SK-N-SH (cell line): Measurements from ENCODE around the gene ANO10. TPM values are rescaled to one million over a fixed set of nuclear protein-coding genes. Genes with fewer than 3 reads are reported as not detected.

Experiments used
- CTCF ChIA-PET: fragments of 300-600, 350-600 bp; formaldehyde crosslinking; extraction: SDS; loops from one replicate; lab custom pipeline; 2021; lab: Yijun Ruan, JAX
- POLR2A ChIA-PET: fragments of 350-600 bp; sonication (Branson Sonifier 250); formaldehyde crosslinking; extraction: SDS; loops from one replicate; lab custom pipeline; 2020; ENCODE audit warnings: antibody characterized with exemption, inconsistent platforms; lab: Yijun Ruan, JAX
- DNase-seq: peaks from one replicate; pipeline ENCODE4 v3.0.0; 2012
- H2AFZ ChIP-seq: fragments of 200-600 bp; sonication (generic); 2 replicates; pipeline ENCODE4 v1.8.1; 2016; ENCODE audit warnings: antibody characterized with exemption, mild to moderate bottlenecking, low read depth
- H3F3A ChIP-seq: fragments of 200-600 bp; sonication (generic); replicated peaks from 2 replicates; pipeline ENCODE3; 2016; ENCODE audit warnings: antibody characterized with exemption, mild to moderate bottlenecking; ENCODE audit not compliant: insufficient read depth
- H3K27ac ChIP-seq, 2 experiments: fragments of 200-500 bp in 1 of 2; fragments of 200-600 bp in 1 of 2; sonication (Bioruptor generic) in 1 of 2; sonication (generic), shearing (Covaris generic) in 1 of 2; 2 replicates each; pipeline versions ENCODE4 v1.5.1 to v1.6.1; 2014 to 2016; ENCODE audit warnings: low read depth in 2 of 2, inconsistent platforms in 1 of 2, low read length in 1 of 2, mild to moderate bottlenecking in 1 of 2, mixed read lengths in 1 of 2
- H3K27me3 ChIP-seq: fragments of 200-600 bp; sonication (generic), shearing (Covaris generic); 2 replicates; pipeline ENCODE4 v1.6.1; 2016; ENCODE audit warnings: mixed run types; ENCODE audit not compliant: insufficient read depth
- H3K36me3 ChIP-seq, 2 experiments: fragments of 200-500 bp in 1 of 2; fragments of 200-600 bp in 1 of 2; sonication (Bioruptor generic) in 1 of 2; sonication (generic) in 1 of 2; replicated peaks in 1 of 2; 2 replicates each; pipeline versions ENCODE3 to v1.5.1; 2014 to 2016; ENCODE audit warnings: low read length in 1 of 2, mild to moderate bottlenecking in 1 of 2; ENCODE audit not compliant: insufficient read depth in 2 of 2, control insufficient read depth in 1 of 2
- H3K4me1 ChIP-seq, 2 experiments: fragments of 200-500 bp in 1 of 2; fragments of 200-600 bp in 1 of 2; sonication (Bioruptor generic) in 1 of 2; sonication (generic), shearing (Covaris generic) in 1 of 2; 2 replicates each; pipeline versions ENCODE4 v1.5.1 to v1.6.1; 2014 to 2016; ENCODE audit warnings: low read depth in 1 of 2, low read length in 1 of 2, mixed run types in 1 of 2; ENCODE audit not compliant: insufficient read depth in 2 of 2, control insufficient read depth in 1 of 2
- H3K4me2 ChIP-seq: fragments of 200-600 bp; sonication (generic), shearing (Covaris generic); 2 replicates; pipeline ENCODE4 v1.6.1; 2017; ENCODE audit warnings: mixed run types
- H3K4me3 ChIP-seq, 2 experiments: fragments of 200-500 bp in 1 of 2; fragments of 200-600 bp in 1 of 2; sonication (Bioruptor generic) in 1 of 2; sonication (generic), shearing (Covaris generic) in 1 of 2; 2 replicates each; pipeline versions ENCODE4 v1.5.1 to v1.8.1; 2014 to 2016; ENCODE audit warnings: low read depth in 2 of 2, inconsistent platforms in 1 of 2, low read length in 1 of 2, mild to moderate bottlenecking in 1 of 2, mixed read lengths in 1 of 2, moderate library complexity in 1 of 2
- H3K79me2 ChIP-seq: fragments of 200-600 bp; sonication (generic); 2 replicates; pipeline ENCODE4 v1.8.1; 2017; ENCODE audit warnings: mild to moderate bottlenecking; ENCODE audit not compliant: insufficient read depth
- H3K9ac ChIP-seq: fragments of 200-600 bp; sonication (generic); 2 replicates; pipeline ENCODE4 v1.6.1; 2017; ENCODE audit warnings: mixed run types
- H3K9me2 ChIP-seq: fragments of 200-600 bp; sonication (generic); 2 replicates; pipeline ENCODE4 v1.6.1; 2017; ENCODE audit warnings: mixed run types
- H3K9me3 ChIP-seq: fragments of 200-600 bp; sonication (generic); 2 replicates; pipeline ENCODE4 v1.6.1; 2017; ENCODE audit warnings: mixed run types, mild to moderate bottlenecking, moderate library complexity
- H4K20me1 ChIP-seq: fragments of 200-600 bp; sonication (generic); 2 replicates; pipeline ENCODE4 v1.6.1; 2017; ENCODE audit warnings: mild to moderate bottlenecking, mixed run types; ENCODE audit not compliant: insufficient read depth
- CHD2 ChIP-seq: fragments of 150-350 bp; IDR thresholded peaks from 2 replicates; pipeline ENCODE4 v1.6.1; 2018; ENCODE audit warnings: low read length; ENCODE audit not compliant: partially characterized antibody
- CTCF ChIP-seq: fragments of 200-600 bp; sonication (generic); IDR thresholded peaks from 2 replicates; pipeline ENCODE4 v1.6.1; 2017; ENCODE audit warnings: antibody characterized with exemption, mild to moderate bottlenecking, moderate library complexity
- FOSL2 ChIP-seq: IDR thresholded peaks from 2 replicates; pipeline ENCODE4 v1.4.0; 2012; ENCODE audit warnings: low read depth, mild to moderate bottlenecking, moderate library complexity, borderline replicate concordance
- FOXJ3 ChIP-seq: sonication (generic); formaldehyde crosslinking; IDR thresholded peaks from 2 replicates; pipeline ENCODE4 v1.5.1; 2020; ENCODE audit warnings: mild to moderate bottlenecking, missing genetic modification reagents
- FOXM1 ChIP-seq: IDR thresholded peaks from 2 replicates; pipeline ENCODE4 v1.4.0; 2012; ENCODE audit warnings: low read depth, mild to moderate bottlenecking
- GABPA ChIP-seq: IDR thresholded peaks from 2 replicates; pipeline ENCODE4 v1.4.0; 2012; ENCODE audit warnings: low read depth, mild to moderate bottlenecking
- GATA2 ChIP-seq: sonication (generic); formaldehyde crosslinking; IDR thresholded peaks from 2 replicates; pipeline ENCODE4 v1.5.0; 2020; ENCODE audit warnings: mild to moderate bottlenecking, missing genetic modification reagents
- MAX ChIP-seq: IDR thresholded peaks from 2 replicates; pipeline ENCODE4 v1.4.0; 2012; ENCODE audit warnings: low read depth
- MEF2A ChIP-seq: IDR thresholded peaks from 2 replicates; pipeline ENCODE4 v1.4.0; 2012; ENCODE audit warnings: low read depth, borderline replicate concordance
- MXI1 ChIP-seq: IDR thresholded peaks from 2 replicates; pipeline ENCODE4 v1.6.1; 2012; ENCODE audit warnings: mild to moderate bottlenecking, low read depth, low read length, improper control_type of control experiment
- NFIC ChIP-seq: IDR thresholded peaks from 2 replicates; pipeline ENCODE4 v1.4.0; 2012; ENCODE audit warnings: borderline replicate concordance
- POLR2AphosphoS5 ChIP-seq: IDR thresholded peaks from 2 replicates; pipeline ENCODE4 v1.6.1; 2012; ENCODE audit warnings: low read depth, low read length
- RAD21 ChIP-seq: IDR thresholded peaks from 2 replicates; pipeline ENCODE4 v1.6.1; 2012; ENCODE audit warnings: mild to moderate bottlenecking, low read length
- RCOR1 ChIP-seq: fragments of 150-350 bp; IDR thresholded peaks from 2 replicates; pipeline ENCODE4 v1.6.1; 2017; ENCODE audit warnings: antibody characterized with exemption, low read length
- TCF12 ChIP-seq: IDR thresholded peaks from 2 replicates; pipeline ENCODE4 v1.4.0; 2012
- TEAD4 ChIP-seq: IDR thresholded peaks from 2 replicates; pipeline ENCODE4 v1.4.0; 2012; ENCODE audit warnings: mild to moderate bottlenecking, borderline replicate concordance; ENCODE audit not compliant: insufficient read depth
- YY1 ChIP-seq: IDR thresholded peaks from 2 replicates; pipeline ENCODE4 v1.4.0; 2012; ENCODE audit warnings: low read depth, mild to moderate bottlenecking
- WGBS: methylation state at CpG from one replicate; pipeline ENCODE4 v1.1.6; 2017; ENCODE audit warnings: low lambda C conversion rate; 5-methylcytosine and 5-hydroxymethylcytosine counted together
- polyA plus RNA-seq, 3 experiments: library from polyadenylated mRNA; depleted of rRNA; stranded (reverse); fragments of >200 nt; gene quantifications; 2 replicates each; pipeline ENCODE4 v1.2.3, GENCODE V29; 2012
- TF ChIP-seq, protein P1 (sequence below): IDR thresholded peaks from 2 replicates; pipeline ENCODE4 v1.6.1; 2012; ENCODE audit warnings: mild to moderate bottlenecking, low read depth, low read length, moderate library complexity
- TF ChIP-seq, protein P2 (sequence below): fragments of 150-350 bp; IDR thresholded peaks from 2 replicates; pipeline ENCODE4 v1.6.1; 2016; ENCODE audit warnings: mild to moderate bottlenecking, low read depth, low read length

ANO10 gene
- polyA plus RNA-seq, 1 of the 3 experiments (the other 2 are of a cell fraction), result 16.8 TPM

- Histone ChIP-seq H3K27ac (no peak overlapping the region), H3K36me3 (peaks cover 13 to 23% of the 10 kb centered on the region in 2 experiments), H3K4me3 (no peak overlapping the region), H3K79me2 (no peaks in the 10 kb centered on the region), H3K4me2 (no peak overlapping the region), H3K9me3 (no peaks in the 10 kb centered on the region), H3K4me1 (no peaks in the 10 kb centered on the region), H3K9me2 (no peaks in the 10 kb centered on the region), H3F3A (no peaks in the 10 kb centered on the region), H2AFZ (no peak overlapping the region), H3K27me3 (no peaks in the 10 kb centered on the region), H3K9ac (no peak overlapping the region), H4K20me1 (no peaks in the 10 kb centered on the region)
- CTCF ChIA-PET, result interaction anchor here (1.1 kb wide), 1 partner anchor 19 kb away, joined by 3 read pairs; no protein-coding TSS in a partner anchor
- POLR2A ChIA-PET, result no interaction called here
- TF ChIP-seq RAD21 (no peak), NFIC (no peak), GABPA (no peak), TCF12 (no peak), FOXJ3 (CRISPR knock-in tag) (no peak), FOXM1 (no peak), POLR2AphosphoS5 (no peak)
- no peak for DNase-seq
- WGBS, result 94% methylated on average over 1 of the region's 1 CpG
These were observed 63.6 kb downstream of the ANO10 start for GRCh38 chr3:43558171-43558570.

- Histone ChIP-seq H3F3A (no peaks in the 10 kb centered on the region), H4K20me1 (no peaks in the 10 kb centered on the region), H3K27ac (no peak overlapping the region), H3K4me3 (no peak overlapping the region), H3K4me1 (no peaks in the 10 kb centered on the region), H3K9ac (no peak overlapping the region), H3K4me2 (no peak overlapping the region), H3K9me3 (no peaks in the 10 kb centered on the region), H3K79me2 (no peaks in the 10 kb centered on the region), H2AFZ (no peak overlapping the region), H3K36me3 (peaks cover 3 to 39% of the 10 kb centered on the region in 2 experiments), H3K9me2 (no peaks in the 10 kb centered on the region), H3K27me3 (no peaks in the 10 kb centered on the region)
- CTCF ChIA-PET, result no interaction called here
- WGBS, result 90% methylated on average over 4 of the region's 4 CpGs
- no peak for DNase-seq
- TF ChIP-seq GATA2 (CRISPR knock-in tag), result no peak
- no peak for TF ChIP-seq CTCF
- TF ChIP-seq MAX, result no peak
- no peak for TF ChIP-seq RCOR1
- TF ChIP-seq MXI1, result no peak
- TF ChIP-seq, protein P1, sequence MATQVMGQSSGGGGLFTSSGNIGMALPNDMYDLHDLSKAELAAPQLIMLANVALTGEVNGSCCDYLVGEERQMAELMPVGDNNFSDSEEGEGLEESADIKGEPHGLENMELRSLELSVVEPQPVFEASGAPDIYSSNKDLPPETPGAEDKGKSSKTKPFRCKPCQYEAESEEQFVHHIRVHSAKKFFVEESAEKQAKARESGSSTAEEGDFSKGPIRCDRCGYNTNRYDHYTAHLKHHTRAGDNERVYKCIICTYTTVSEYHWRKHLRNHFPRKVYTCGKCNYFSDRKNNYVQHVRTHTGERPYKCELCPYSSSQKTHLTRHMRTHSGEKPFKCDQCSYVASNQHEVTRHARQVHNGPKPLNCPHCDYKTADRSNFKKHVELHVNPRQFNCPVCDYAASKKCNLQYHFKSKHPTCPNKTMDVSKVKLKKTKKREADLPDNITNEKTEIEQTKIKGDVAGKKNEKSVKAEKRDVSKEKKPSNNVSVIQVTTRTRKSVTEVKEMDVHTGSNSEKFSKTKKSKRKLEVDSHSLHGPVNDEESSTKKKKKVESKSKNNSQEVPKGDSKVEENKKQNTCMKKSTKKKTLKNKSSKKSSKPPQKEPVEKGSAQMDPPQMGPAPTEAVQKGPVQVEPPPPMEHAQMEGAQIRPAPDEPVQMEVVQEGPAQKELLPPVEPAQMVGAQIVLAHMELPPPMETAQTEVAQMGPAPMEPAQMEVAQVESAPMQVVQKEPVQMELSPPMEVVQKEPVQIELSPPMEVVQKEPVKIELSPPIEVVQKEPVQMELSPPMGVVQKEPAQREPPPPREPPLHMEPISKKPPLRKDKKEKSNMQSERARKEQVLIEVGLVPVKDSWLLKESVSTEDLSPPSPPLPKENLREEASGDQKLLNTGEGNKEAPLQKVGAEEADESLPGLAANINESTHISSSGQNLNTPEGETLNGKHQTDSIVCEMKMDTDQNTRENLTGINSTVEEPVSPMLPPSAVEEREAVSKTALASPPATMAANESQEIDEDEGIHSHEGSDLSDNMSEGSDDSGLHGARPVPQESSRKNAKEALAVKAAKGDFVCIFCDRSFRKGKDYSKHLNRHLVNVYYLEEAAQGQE, result no peak
- TF ChIP-seq MEF2A, result no peak
- no peak for TF ChIP-seq FOSL2
- TF ChIP-seq YY1, result no peak
- TF ChIP-seq, protein P2, sequence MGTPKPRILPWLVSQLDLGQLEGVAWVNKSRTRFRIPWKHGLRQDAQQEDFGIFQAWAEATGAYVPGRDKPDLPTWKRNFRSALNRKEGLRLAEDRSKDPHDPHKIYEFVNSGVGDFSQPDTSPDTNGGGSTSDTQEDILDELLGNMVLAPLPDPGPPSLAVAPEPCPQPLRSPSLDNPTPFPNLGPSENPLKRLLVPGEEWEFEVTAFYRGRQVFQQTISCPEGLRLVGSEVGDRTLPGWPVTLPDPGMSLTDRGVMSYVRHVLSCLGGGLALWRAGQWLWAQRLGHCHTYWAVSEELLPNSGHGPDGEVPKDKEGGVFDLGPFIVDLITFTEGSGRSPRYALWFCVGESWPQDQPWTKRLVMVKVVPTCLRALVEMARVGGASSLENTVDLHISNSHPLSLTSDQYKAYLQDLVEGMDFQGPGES, result no peak
- no peak for TF ChIP-seq TEAD4
- TF ChIP-seq CHD2, result no peak
- TF ChIP-seq FOXM1, result no peak
- POLR2A ChIA-PET, result no interaction called here
These were observed 72.1 kb downstream of the ANO10 start for GRCh38 chr3:43549626-43550290.
